Measurements from ENCODE around the gene ST6GALNAC2.

Gene ST6GALNAC2

DNA sequence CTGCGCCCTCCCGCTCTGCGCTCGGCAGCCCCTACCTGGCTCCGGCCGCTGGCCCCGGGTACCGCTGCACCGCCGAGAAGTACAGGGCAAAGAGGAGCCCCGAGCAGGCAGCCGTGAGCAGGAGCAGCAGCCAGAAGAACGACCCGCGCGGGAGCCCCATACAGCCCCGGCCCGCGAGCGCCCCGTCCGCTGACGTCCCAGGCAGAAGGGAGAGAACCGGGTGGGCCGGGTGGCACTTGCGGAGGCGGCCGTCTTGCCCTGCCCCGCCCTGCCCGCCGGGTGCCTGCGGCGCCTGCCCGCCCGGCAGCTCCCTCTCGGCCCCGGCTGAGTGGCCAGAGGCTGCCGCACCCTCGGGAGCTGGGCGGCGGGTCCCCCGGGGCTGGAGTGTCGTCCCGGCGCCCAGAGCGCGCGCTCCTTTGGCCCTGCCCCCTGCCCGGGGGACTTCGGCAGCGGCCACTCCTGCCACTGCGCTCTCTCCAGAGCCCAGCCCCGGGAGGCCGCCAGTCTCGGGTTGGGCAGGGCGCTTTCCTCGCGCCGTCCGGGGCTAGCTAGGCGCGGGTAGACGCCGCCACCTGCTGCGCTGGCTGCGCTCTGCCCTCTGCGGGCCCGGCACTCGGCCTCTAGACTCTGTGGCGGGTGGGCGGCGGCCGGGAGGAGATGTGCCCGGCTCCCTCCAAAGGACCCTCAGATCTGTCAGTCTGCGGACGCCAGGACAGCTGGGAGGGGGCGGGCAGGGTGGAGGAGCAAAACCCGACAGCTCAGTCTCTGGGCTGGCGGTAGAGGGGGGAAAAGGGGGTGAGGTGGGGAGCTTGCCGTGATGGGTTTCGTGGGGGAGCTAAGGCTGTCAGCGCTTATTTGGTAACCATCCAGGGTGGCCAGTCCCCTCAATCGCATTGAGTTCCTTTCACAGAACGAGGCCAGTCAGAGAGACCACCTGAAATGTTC lies at the start of gene ST6GALNAC2:
Gene ST6GALNAC2 (minus strand): TSS at position 212 of the 945 bp plus-strand sequence. CDS start 52 bp downstream, at position 160.
- Histone ChIP-seq H3K4me3 (ENCODE audit: low read length) (peak within 1 kb of the TSS; percentile 77), H3K27me3 (ENCODE audit: control insufficient read depth, insufficient read depth, low read length) (peaks cover 21% of the 10 kb centered on the region), H3K9me3 (ENCODE audit: control insufficient read depth, low read length) (no peaks in the 10 kb centered on the region), H3K9ac (ENCODE audit: low read length) (peak within 1 kb of the TSS; percentile 82), H3K36me3 (ENCODE audit: control insufficient read depth, insufficient read depth, low read length) (no peaks in the 10 kb centered on the region), H3K4me1 (ENCODE audit: control insufficient read depth, insufficient read depth, low read length) (peaks cover 10% of the 10 kb centered on the region)

DNA sequence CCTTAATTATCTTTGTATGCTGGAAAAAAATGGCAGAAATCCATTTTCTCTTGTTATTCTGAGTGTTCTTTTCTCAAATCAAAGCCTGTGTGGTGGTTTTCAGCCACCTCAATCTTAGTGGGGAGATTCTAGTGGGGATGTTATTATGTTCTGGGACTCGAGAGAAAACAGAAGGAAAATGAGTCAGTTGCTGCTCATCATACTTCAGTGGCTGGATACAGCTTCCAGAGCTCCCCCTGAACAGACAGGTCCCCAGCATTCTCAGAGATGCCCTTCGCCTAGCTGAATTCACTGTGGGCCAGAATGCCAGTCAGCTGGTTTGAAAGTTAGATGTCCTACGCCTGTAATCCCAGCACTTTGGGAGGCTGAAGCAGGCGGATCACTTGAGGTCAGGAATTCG lies 49.4 kb upstream of the ST6GALNAC2 start:
- Histone ChIP-seq H3K4me1 (ENCODE audit: control insufficient read depth, insufficient read depth, low read length) (peaks cover 27% of the 10 kb centered on the region), H3K9ac (ENCODE audit: low read length) (no peak overlapping the region)

DNA sequence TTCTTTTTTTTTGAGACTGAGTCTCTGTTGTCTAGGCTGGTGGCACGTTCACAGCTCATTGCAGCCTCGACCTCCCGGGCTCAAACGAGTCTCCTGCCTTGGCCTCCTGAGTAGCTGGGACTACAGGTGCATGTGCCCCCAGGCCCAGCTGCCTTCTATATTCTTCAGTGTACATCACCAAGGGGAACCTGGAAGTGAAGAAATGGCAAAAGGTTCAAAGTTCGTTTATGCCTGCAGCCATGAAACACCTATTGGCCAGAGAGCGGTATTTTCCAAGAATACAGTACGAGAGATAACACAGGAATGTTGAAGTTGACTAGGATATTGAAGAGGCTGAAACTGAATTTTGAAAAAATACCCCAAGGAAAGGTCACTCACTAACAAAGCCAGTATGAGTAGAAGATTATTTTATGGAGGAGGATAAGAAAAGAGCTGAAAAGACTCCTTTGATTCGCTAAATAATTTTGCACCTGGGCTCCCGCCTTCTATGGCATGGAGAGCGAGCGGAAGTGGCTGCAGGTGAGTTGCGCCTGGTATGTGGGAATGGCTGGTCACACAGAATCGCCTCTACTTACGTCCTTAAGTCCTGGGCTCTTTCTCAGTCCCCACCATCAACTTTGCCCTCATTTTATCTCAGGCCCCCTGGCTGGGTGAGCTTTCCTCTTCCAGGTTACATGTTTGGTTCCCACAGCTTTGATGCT lies 48.1 kb upstream of the ST6GALNAC2 start:
- no peaks in the 10 kb centered on the region for H3K36me3 ChIP-seq (ENCODE audit: control insufficient read depth, insufficient read depth, low read length)
- peaks cover 27% of the 10 kb centered on the region for H3K4me1 ChIP-seq (ENCODE audit: control insufficient read depth, insufficient read depth, low read length)
- no peaks in the 10 kb centered on the region for H3K9me3 ChIP-seq (ENCODE audit: control insufficient read depth, low read length)
- H3K27me3 ChIP-seq (ENCODE audit: control insufficient read depth, insufficient read depth, low read length), result no peaks in the 10 kb centered on the region
- H3K4me3 ChIP-seq (ENCODE audit: low read length), result no peak overlapping the region
- H3K9ac ChIP-seq (ENCODE audit: low read length), result no peak overlapping the region

More for the DNA sequence above, 49.4 kb upstream of the ST6GALNAC2 start:
- no peak overlapping the region for H3K4me3 ChIP-seq (ENCODE audit: low read length)
- no peaks in the 10 kb centered on the region for H3K27me3 ChIP-seq (ENCODE audit: control insufficient read depth, insufficient read depth, low read length)
- no peaks in the 10 kb centered on the region for H3K36me3 ChIP-seq (ENCODE audit: control insufficient read depth, insufficient read depth, low read length)
- H3K9me3 ChIP-seq (ENCODE audit: control insufficient read depth, low read length), result no peaks in the 10 kb centered on the region

DNA sequence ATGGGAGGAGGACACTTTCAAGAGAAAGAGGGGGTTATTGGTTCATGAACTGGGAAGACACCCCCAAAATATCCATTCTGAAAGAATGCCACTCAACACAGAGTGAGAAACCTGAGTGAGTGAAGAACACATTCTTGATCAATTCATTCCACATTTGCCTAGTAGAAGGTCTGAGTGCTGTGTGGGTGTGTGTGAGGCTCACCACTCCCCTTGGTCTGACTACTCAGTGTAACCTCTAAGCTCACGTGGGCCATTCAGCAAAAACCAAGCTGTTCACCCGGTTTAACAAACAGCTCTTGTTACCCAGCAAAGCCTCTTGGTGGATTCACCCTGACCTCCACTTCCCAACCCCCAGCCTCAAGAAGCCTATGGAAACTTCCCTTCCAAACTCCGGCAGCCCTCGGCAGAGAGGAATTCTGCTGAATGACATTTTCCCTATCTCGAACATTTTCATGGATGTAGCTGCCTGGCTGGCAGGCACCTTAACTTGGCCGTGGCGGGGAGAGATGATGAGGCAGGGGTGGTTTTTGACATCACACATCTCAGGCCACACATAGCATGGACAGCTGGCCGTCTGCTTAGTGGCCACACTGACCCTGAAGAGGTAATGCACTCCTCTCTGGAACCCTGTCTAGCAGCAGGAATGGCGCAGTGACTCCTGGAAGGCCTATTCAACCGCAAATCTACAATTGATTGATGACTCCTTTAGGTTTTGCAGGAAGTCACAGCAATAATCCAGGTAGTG lies 46.3 kb upstream of the ST6GALNAC2 start:
- Histone ChIP-seq H3K27me3 (ENCODE audit: control insufficient read depth, insufficient read depth, low read length) (no peaks in the 10 kb centered on the region), H3K9ac (ENCODE audit: low read length) (no peak overlapping the region), H3K4me1 (ENCODE audit: control insufficient read depth, insufficient read depth, low read length) (peaks cover 27% of the 10 kb centered on the region), H3K9me3 (ENCODE audit: control insufficient read depth, low read length) (no peaks in the 10 kb centered on the region), H3K4me3 (ENCODE audit: low read length) (no peak overlapping the region), H3K36me3 (ENCODE audit: control insufficient read depth, insufficient read depth, low read length) (no peaks in the 10 kb centered on the region)

DNA sequence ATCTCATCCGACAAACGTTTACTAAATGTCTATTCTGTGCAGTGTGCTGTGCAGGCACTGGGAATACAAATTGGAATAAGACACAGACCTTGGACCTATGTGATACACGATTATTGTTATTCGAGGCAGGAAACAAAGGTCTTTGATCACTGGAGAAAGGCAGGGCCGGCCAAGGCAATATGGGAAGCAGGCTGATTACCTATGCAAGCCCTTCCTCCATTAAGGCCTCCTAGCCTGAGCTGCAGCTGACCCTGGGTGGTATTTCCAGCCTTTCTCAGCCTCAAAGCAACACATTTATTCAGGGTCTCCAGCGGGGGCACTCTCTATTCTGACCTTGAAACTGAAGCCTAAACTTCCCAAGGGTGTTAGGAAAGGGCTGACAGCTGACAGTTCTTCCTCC lies 44.5 kb upstream of the ST6GALNAC2 start:
- Histone ChIP-seq H3K27me3 (ENCODE audit: control insufficient read depth, insufficient read depth, low read length) (no peaks in the 10 kb centered on the region), H3K4me3 (ENCODE audit: low read length) (no peak overlapping the region), H3K4me1 (ENCODE audit: control insufficient read depth, insufficient read depth, low read length) (peaks cover 25% of the 10 kb centered on the region), H3K9me3 (ENCODE audit: control insufficient read depth, low read length) (no peaks in the 10 kb centered on the region), H3K36me3 (ENCODE audit: control insufficient read depth, insufficient read depth, low read length) (peaks cover 9% of the 10 kb centered on the region), H3K9ac (ENCODE audit: low read length) (no peak overlapping the region)

DNA sequence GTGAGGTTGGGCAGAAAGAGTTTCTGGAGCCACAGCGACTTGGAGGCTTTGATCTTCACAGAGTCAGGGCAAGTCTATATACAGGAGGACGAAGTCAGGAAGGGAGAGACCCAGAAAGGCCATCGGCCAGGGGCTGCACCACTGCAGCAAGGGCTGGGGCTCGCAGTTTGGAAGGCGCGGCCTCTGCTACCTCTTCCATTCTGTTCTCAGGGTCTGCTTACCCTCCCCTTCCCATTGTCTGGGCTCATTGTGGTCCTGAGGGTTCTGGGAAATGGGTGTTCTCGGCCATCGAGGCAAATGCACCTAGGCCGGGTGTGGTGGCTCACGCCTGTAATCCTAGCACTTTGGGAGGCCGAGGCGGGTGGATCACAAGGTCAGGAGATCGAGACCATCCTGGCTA lies 41.9 kb upstream of the ST6GALNAC2 start:
- Histone ChIP-seq H3K4me1 (ENCODE audit: control insufficient read depth, insufficient read depth, low read length) (peaks cover 15% of the 10 kb centered on the region), H3K36me3 (ENCODE audit: control insufficient read depth, insufficient read depth, low read length) (peaks cover 11% of the 10 kb centered on the region)

DNA sequence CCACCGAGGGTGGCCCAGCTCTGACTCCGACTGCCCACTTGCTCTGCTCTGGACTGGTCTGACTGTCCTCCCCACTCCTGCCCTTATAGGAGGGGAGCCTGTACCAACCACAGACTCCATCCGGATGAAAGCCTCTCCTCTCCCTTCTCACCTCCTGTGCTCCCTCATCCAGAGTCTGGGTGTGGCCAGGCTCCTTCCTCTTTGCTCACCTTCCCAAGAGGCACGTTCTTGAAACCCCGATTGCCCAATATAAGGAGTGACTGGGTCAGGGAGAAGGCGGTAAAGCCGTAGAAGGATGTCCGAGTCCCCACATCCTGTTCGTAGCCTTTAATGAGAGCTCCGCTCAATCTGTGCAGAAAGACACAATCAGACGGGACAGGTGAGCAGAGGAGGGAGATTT lies 40.8 kb upstream of the ST6GALNAC2 start:
- Histone ChIP-seq H3K4me3 (ENCODE audit: low read length) (no peak overlapping the region), H3K27me3 (ENCODE audit: control insufficient read depth, insufficient read depth, low read length) (no peaks in the 10 kb centered on the region), H3K4me1 (ENCODE audit: control insufficient read depth, insufficient read depth, low read length) (peaks cover 4% of the 10 kb centered on the region), H3K9ac (ENCODE audit: low read length) (no peak overlapping the region), H3K36me3 (ENCODE audit: control insufficient read depth, insufficient read depth, low read length) (peaks cover 11% of the 10 kb centered on the region), H3K9me3 (ENCODE audit: control insufficient read depth, low read length) (no peaks in the 10 kb centered on the region)

More for the DNA sequence above, 41.9 kb upstream of the ST6GALNAC2 start:
- H3K4me3 ChIP-seq (ENCODE audit: low read length), result no peak overlapping the region
- no peaks in the 10 kb centered on the region for H3K27me3 ChIP-seq (ENCODE audit: control insufficient read depth, insufficient read depth, low read length)
- H3K9ac ChIP-seq (ENCODE audit: low read length), result no peak overlapping the region
- H3K9me3 ChIP-seq (ENCODE audit: control insufficient read depth, low read length), result no peaks in the 10 kb centered on the region

DNA sequence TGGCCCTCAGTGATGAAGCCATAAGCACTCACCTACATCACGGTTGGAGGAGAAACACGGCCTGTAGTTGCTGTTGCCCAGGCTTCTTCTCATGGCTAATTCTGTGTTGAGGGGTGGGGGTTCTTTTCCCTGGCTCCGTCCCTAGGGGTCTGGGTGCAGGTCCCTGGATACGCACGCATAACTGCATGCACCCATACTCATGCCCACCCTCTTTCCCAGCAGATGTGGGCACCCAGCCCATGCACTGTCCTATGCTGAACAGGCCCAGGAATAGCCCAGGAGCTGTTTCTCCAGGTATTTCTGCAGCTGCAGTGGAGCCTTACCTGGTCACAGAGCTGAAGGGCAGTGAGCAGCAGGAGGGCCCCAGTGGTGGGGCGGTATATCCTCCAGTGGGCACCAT lies 39.8 kb upstream of the ST6GALNAC2 start:
- no peak overlapping the region for H3K9ac ChIP-seq (ENCODE audit: low read length)
- H3K4me3 ChIP-seq (ENCODE audit: low read length), result no peak overlapping the region
- peaks cover 4% of the 10 kb centered on the region for H3K4me1 ChIP-seq (ENCODE audit: control insufficient read depth, insufficient read depth, low read length)
- no peaks in the 10 kb centered on the region for H3K27me3 ChIP-seq (ENCODE audit: control insufficient read depth, insufficient read depth, low read length)
- H3K36me3 ChIP-seq (ENCODE audit: control insufficient read depth, insufficient read depth, low read length), result peaks cover 11% of the 10 kb centered on the region
- no peaks in the 10 kb centered on the region for H3K9me3 ChIP-seq (ENCODE audit: control insufficient read depth, low read length)

DNA sequence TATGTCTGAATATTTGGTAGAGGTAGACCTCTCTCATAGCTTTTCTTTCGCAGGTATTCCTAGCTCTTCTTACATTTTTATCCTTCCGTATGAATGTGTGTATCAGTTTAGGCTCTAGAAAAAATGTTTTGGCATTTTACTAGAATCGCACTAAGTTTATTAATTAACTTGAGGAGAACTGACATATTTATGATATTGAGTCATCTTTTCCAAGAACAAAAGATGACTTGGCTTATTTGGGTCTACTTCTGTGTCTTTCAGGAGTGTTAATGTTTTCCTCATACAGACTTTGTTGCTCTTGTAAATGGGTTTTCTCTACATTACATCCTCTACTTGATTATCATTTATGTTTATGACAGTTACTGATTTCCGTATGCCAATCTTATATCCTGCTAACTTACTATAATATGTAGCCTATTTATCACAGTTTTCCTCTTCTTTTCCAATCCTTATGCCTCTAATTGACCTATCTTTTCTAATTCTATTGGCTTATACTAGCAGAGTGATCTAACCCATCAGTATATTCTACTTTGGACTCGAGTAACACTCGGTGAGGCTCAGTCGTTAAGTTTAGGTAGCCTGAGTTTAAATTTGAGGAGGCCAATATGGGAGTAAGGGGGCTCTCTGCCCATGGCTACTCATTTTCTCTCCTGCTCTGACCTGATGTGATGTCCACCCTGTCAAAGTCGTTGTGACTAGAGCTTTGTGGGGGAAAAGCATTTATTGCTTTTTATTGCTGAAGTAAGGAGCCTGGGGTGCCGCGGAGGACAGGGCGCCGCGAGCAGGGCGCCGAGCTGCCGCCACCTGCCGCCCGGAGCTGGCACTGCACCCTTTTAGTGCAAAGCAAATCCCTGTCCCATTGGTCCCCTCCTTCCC lies 37.8 kb upstream of the ST6GALNAC2 start:
- peaks cover 4% of the 10 kb centered on the region for H3K4me1 ChIP-seq (ENCODE audit: control insufficient read depth, insufficient read depth, low read length)
- H3K9ac ChIP-seq (ENCODE audit: low read length), result no peak overlapping the region
- H3K9me3 ChIP-seq (ENCODE audit: control insufficient read depth, low read length), result no peaks in the 10 kb centered on the region
- H3K36me3 ChIP-seq (ENCODE audit: control insufficient read depth, insufficient read depth, low read length), result peaks cover 11% of the 10 kb centered on the region
- H3K27me3 ChIP-seq (ENCODE audit: control insufficient read depth, insufficient read depth, low read length), result no peaks in the 10 kb centered on the region
- no peak overlapping the region for H3K4me3 ChIP-seq (ENCODE audit: low read length)

DNA sequence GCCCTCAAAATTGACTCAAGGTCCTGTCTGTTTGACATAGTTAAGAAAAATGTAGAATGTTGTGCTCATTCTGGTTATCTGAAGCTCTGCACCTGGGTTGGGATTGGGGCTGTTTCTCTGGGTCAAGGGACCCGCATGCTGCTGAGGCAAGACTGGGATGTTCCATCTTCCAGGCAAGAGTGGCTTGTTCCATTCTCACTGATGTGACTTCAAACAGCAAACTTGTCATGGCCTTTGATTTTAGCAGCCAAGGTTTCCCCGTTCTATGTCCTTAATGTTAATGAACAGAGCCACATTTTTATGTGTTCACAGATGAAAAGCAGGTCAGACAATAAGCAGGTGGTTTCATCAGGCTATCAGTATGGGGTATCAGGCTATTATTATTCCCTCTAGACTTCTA lies 32.2 kb upstream of the ST6GALNAC2 start:
- Histone ChIP-seq H3K4me3 (ENCODE audit: low read length) (no peak overlapping the region), H3K9ac (ENCODE audit: low read length) (no peak overlapping the region)

DNA sequence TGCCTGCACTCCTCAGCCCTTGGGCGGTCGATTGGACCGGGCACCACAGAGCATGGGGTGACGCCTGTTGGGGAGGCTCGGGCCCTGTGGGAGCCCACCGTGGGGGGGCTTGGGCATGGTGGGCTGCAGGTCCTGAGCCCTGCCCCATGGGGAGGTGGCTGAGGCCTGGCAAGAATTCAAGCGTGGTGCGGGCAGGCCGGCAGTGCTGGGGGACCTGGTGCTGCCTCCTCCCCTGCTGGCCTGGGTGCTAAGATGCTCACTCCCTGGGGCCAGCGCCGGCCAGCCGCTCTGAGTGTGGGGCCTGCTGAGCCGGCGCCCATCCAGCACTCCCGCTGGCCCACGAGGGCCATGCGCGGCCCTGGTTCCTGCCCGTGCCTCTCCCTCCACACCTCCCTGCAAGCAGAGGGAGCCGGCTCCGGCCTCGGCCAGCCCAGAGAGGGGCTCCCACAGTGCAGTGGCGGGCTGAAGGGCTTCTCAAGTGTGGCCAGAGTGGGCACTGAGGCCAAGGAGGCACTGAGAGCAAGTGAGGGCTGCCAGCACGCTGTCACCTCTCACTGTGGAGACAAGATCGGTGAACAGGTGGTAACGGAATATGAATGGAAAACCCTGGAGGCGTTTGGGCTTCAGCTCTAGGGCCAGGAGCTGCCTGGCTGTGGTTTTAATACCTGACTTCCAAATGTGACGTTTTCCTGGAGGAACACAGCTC lies 29.4 kb upstream of the ST6GALNAC2 start:
- Histone ChIP-seq H3K9me3 (ENCODE audit: control insufficient read depth, low read length) (no peaks in the 10 kb centered on the region), H3K4me3 (ENCODE audit: low read length) (no peak overlapping the region), H3K27me3 (ENCODE audit: control insufficient read depth, insufficient read depth, low read length) (no peaks in the 10 kb centered on the region), H3K36me3 (ENCODE audit: control insufficient read depth, insufficient read depth, low read length) (no peaks in the 10 kb centered on the region), H3K9ac (ENCODE audit: low read length) (no peak overlapping the region), H3K4me1 (ENCODE audit: control insufficient read depth, insufficient read depth, low read length) (no peaks in the 10 kb centered on the region)

More for the DNA sequence above, 32.2 kb upstream of the ST6GALNAC2 start:
- no peaks in the 10 kb centered on the region for H3K9me3 ChIP-seq (ENCODE audit: control insufficient read depth, low read length)
- no peaks in the 10 kb centered on the region for H3K4me1 ChIP-seq (ENCODE audit: control insufficient read depth, insufficient read depth, low read length)
- H3K36me3 ChIP-seq (ENCODE audit: control insufficient read depth, insufficient read depth, low read length), result no peaks in the 10 kb centered on the region
- no peaks in the 10 kb centered on the region for H3K27me3 ChIP-seq (ENCODE audit: control insufficient read depth, insufficient read depth, low read length)
